IMR-90 (cell line): ENCODE data around the gene FCSK.

ENCODE experiments used
- CTCF ChIP-seq: conservative IDR thresholded peaks from 2 replicates; pipeline ENCODE4 v1.5.1; 2012; ENCODE audit warnings: mild to moderate bottlenecking, low read depth, low read length, improper control_type of control experiment
- MXI1 ChIP-seq: IDR thresholded peaks from 2 replicates; pipeline ENCODE4 v1.6.1; 2012; ENCODE audit warnings: low read depth, mild to moderate bottlenecking, low read length, moderate library complexity, borderline replicate concordance

GRCh38 chr16:70407811-70408274 is 46.6 kb upstream of the FCSK start:
- TF ChIP-seq CTCF (no peak), MXI1 (no peak)
